ENCODE measurements around the gene TLR9. TPM values are rescaled to one million over a fixed set of nuclear protein-coding genes. Genes with fewer than 3 reads are reported as not detected.

TLR9 gene
- total and polyA plus RNA-seq, 9 of the 15 experiments (the other 6 are each of a cell fraction or from before 2014, with no cell fraction given), result not detected

DNA sequence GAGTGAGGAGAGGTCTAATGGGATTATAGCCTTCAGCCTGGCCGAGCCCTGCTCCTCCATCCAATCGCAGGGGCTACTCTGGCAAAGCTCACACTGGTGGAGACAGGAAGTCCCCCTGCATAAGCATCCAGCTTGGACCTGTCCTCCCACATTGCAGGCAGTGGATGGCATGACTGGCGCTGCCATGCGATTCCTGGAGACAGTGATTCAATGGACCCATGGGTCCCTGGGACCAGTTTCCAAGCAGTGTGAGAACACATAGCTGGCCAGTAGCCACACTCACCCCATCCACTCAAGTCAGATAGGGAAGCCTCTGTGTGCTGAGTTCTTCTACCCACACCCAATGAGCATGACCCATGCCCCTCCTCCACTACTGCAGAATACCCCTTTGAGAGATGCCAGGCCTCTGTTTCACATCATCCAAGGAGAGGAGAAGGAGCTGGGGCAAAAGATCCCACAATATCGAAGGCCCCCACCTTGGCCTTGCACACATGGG is 53.1 kb downstream of the TLR9 start (continued):
- TF ChIP-seq, protein P1, sequence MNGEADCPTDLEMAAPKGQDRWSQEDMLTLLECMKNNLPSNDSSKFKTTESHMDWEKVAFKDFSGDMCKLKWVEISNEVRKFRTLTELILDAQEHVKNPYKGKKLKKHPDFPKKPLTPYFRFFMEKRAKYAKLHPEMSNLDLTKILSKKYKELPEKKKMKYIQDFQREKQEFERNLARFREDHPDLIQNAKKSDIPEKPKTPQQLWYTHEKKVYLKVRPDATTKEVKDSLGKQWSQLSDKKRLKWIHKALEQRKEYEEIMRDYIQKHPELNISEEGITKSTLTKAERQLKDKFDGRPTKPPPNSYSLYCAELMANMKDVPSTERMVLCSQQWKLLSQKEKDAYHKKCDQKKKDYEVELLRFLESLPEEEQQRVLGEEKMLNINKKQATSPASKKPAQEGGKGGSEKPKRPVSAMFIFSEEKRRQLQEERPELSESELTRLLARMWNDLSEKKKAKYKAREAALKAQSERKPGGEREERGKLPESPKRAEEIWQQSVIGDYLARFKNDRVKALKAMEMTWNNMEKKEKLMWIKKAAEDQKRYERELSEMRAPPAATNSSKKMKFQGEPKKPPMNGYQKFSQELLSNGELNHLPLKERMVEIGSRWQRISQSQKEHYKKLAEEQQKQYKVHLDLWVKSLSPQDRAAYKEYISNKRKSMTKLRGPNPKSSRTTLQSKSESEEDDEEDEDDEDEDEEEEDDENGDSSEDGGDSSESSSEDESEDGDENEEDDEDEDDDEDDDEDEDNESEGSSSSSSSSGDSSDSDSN (IDR thresholded peaks at IDR 0.05; ENCODE audit: borderline replicate concordance in 1 of 2, low read depth in 2 of 2, low read length in 2 of 2), result no peak
- TF ChIP-seq, protein P2, sequence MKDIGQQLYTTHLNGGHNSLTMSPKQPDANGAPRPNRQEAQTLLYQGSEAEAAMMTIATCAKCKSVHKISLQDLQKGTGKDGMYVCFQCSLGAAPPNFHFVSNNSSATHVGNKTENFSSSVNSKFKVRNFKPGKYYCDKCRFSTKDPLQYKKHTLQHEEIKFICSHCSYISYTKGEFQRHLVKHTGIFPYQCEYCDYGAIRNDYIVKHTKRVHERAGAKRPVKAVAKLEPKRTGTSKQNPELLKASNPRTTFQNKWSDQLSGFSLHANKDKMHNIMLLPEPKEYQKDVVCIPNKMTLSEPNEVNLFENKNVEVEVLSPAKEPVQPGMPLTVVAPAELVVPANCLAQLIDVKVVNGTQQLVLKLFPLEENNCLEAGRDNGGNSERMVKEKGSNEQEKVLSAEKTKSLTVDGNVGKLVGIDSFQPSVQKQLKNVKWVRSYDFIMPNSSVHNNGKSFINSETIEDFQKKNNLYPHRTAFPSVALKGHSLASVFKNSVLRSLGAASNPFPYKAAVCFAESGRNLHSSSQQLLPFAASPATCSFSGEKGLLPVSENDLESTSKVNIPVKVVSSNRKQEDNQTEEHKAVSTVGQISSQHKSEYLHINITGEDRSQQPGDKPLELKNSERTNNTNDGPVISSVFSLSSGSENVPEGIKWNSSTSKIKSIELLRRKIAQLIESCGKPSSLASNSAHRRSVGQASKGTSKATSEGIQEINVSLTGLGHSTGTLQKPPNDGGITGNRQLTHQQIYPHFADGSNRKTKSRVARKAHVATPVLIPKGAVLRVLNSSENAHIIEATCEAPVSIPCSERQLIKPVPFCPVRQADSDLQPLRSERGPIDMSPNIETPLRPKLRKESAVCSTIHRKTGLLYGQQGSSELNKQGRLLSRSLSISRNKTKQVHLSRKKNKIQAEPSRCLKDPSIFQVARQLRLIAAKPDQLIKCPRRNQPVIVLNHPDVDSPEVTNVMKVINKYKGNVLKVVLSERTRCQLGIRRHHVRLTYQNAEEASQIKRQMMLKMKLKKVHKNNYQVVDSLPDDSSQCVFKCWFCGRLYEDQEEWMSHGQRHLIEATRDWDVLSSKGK (CRISPR knock-in tag; IDR thresholded peaks at IDR 0.05), result no peak
- no peak for TF ChIP-seq PTTG1 (tag; IDR thresholded peaks at IDR 0.05; ENCODE audit: low read depth)
- TF ChIP-seq, protein P3, sequence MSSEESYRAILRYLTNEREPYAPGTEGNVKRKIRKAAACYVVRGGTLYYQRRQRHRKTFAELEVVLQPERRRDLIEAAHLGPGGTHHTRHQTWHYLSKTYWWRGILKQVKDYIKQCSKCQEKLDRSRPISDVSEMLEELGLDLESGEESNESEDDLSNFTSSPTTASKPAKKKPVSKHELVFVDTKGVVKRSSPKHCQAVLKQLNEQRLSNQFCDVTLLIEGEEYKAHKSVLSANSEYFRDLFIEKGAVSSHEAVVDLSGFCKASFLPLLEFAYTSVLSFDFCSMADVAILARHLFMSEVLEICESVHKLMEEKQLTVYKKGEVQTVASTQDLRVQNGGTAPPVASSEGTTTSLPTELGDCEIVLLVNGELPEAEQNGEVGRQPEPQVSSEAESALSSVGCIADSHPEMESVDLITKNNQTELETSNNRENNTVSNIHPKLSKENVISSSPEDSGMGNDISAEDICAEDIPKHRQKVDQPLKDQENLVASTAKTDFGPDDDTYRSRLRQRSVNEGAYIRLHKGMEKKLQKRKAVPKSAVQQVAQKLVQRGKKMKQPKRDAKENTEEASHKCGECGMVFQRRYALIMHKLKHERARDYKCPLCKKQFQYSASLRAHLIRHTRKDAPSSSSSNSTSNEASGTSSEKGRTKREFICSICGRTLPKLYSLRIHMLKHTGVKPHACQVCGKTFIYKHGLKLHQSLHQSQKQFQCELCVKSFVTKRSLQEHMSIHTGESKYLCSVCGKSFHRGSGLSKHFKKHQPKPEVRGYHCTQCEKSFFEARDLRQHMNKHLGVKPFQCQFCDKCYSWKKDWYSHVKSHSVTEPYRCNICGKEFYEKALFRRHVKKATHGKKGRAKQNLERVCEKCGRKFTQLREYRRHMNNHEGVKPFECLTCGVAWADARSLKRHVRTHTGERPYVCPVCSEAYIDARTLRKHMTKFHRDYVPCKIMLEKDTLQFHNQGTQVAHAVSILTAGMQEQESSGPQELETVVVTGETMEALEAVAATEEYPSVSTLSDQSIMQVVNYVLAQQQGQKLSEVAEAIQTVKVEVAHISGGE (CRISPR knock-in tag; IDR thresholded peaks at IDR 0.05), result no peak

All from K562 (cell line).